GM23338 (cell line): ENCODE results near the gene ACOT11. TPM values are rescaled to one million over a fixed set of nuclear protein-coding genes. Genes with fewer than 3 reads are reported as not detected.

Experiments
- ATAC-seq: fragments of 200-7000 bp; cut with Tn5 transposase; 3 replicates; pipeline ENCODE4 v1.9.1; 2020
- DNase-seq: peaks from one replicate; pipeline ENCODE4 v3.0.0-alpha.2; 2015; ENCODE audit warnings: low spot score
- H2AFZ ChIP-seq: fragments of 200-600 bp; sonication (generic); 2 replicates; pipeline ENCODE4 v1.8.0; 2016; ENCODE audit warnings: antibody characterized with exemption, mild to moderate bottlenecking, moderate library complexity
- H3F3A ChIP-seq: fragments of 200-600 bp; sonication (generic); replicated peaks from 2 replicates; pipeline ENCODE4 v1.8.0; 2017; ENCODE audit warnings: antibody characterized with exemption, mixed run types, low read depth
- H3K27ac ChIP-seq: fragments of 200-600 bp; sonication (generic); 2 replicates; pipeline ENCODE4 v1.6.1; 2016; ENCODE audit warnings: low read depth
- H3K27me3 ChIP-seq: fragments of 200-600 bp; sonication (generic); 2 replicates; pipeline ENCODE4 v1.8.0; 2016; ENCODE audit warnings: mild to moderate bottlenecking, mixed run types, moderate library complexity; ENCODE audit not compliant: insufficient read depth
- H3K36me3 ChIP-seq: fragments of 200-600 bp; sonication (generic); 2 replicates; pipeline ENCODE4 v1.8.0; 2016; ENCODE audit warnings: mild to moderate bottlenecking; ENCODE audit not compliant: insufficient read depth
- H3K4me1 ChIP-seq: fragments of 200-600 bp; sonication (generic); 2 replicates; pipeline ENCODE4 v1.8.0; 2016; ENCODE audit warnings: mild to moderate bottlenecking, moderate library complexity; ENCODE audit not compliant: insufficient read depth
- H3K4me2 ChIP-seq: fragments of 200-600 bp; sonication (generic); 2 replicates; pipeline ENCODE4 v1.7.1; 2017; ENCODE audit warnings: mixed run types
- H3K4me3 ChIP-seq: fragments of 200-600 bp; sonication (generic); 2 replicates; pipeline ENCODE4 v1.6.1; 2016; ENCODE audit warnings: mixed run types
- H3K79me2 ChIP-seq: fragments of 200-600 bp; sonication (generic); replicated peaks from 2 replicates; pipeline ENCODE4 v1.8.0; 2017; ENCODE audit warnings: mild to moderate bottlenecking; ENCODE audit not compliant: insufficient read depth
- H3K9me2 ChIP-seq: fragments of 200-600 bp; sonication (generic); 2 replicates; pipeline ENCODE4 v1.8.0; 2017; ENCODE audit not compliant: insufficient read depth
- H4K20me1 ChIP-seq: fragments of 200-600 bp; sonication (generic); replicated peaks from 2 replicates; pipeline ENCODE4 v1.8.0; 2017; ENCODE audit warnings: mild to moderate bottlenecking; ENCODE audit not compliant: insufficient read depth
- H3K27ac Mint-ChIP-seq: 2 replicates; pipeline ENCODE4 v1.8.0; 2020; ENCODE audit warnings: inconsistent platforms, mild to moderate bottlenecking, moderate library complexity, mixed read lengths
- H3K27me3 Mint-ChIP-seq: 3 replicates; pipeline ENCODE4 v1.8.0; 2022; ENCODE audit warnings: low read depth, mild to moderate bottlenecking, moderate library complexity, mixed read lengths, inconsistent platforms; ENCODE audit not compliant: insufficient read depth, poor library complexity
- H3K36me3 Mint-ChIP-seq: 3 replicates; pipeline ENCODE4 v1.8.0; 2021; ENCODE audit warnings: low read depth, mild to moderate bottlenecking, inconsistent platforms, moderate library complexity, mixed read lengths
- H3K4me1 Mint-ChIP-seq: 3 replicates; pipeline ENCODE4 v1.8.0; 2020; ENCODE audit warnings: mild to moderate bottlenecking, inconsistent platforms, mixed read lengths
- H3K4me3 Mint-ChIP-seq: 3 replicates; pipeline ENCODE4 v1.8.0; 2021; ENCODE audit warnings: moderate library complexity, mild to moderate bottlenecking, inconsistent platforms, mixed read lengths
- H3K9me3 Mint-ChIP-seq: 3 replicates; pipeline ENCODE4 v1.8.0; 2020; ENCODE audit warnings: moderate library complexity, mild to moderate bottlenecking, inconsistent platforms, mixed read lengths
- CREB1 ChIP-seq: fragments of 250-450 bp; sonication (Bioruptor Pico); IDR thresholded peaks from 2 replicates; pipeline ENCODE4 v1.5.0; 2020; ENCODE audit warnings: low read depth, mild to moderate bottlenecking, moderate library complexity
- EZH2 ChIP-seq: fragments of 200-600 bp; sonication (generic); IDR thresholded peaks from one replicate; pipeline ENCODE4 v1.8.0; 2017; ENCODE audit warnings: antibody characterized with exemption, mild to moderate bottlenecking, low read depth; ENCODE audit not compliant: unreplicated experiment
- EZH2phosphoT487 ChIP-seq: fragments of 200-600 bp; sonication (generic); IDR thresholded peaks from one replicate; pipeline ENCODE4 v1.8.1; 2018; ENCODE audit warnings: antibody characterized with exemption; ENCODE audit not compliant: unreplicated experiment
- JUNB ChIP-seq: IDR thresholded peaks from one replicate; pipeline ENCODE4 v1.6.1; 2016; ENCODE audit warnings: antibody characterized with exemption; ENCODE audit not compliant: unreplicated experiment
- NANOG ChIP-seq: IDR thresholded peaks from 2 replicates; pipeline ENCODE4 v1.6.1; 2016; ENCODE audit warnings: antibody characterized with exemption, borderline replicate concordance
- POLR2AphosphoS5 ChIP-seq: IDR thresholded peaks from 2 replicates; pipeline ENCODE4 v1.6.1; 2016; ENCODE audit warnings: antibody characterized with exemption, low read depth
- STAT1 ChIP-seq: IDR thresholded peaks from one replicate; pipeline ENCODE4 v1.6.1; 2016; ENCODE audit warnings: antibody characterized with exemption; ENCODE audit not compliant: unreplicated experiment
- ZNF114 ChIP-seq: fragments of 250-450 bp; sonication (Bioruptor Pico); IDR thresholded peaks from 2 replicates; pipeline ENCODE4 v1.5.0; 2020; ENCODE audit warnings: mild to moderate bottlenecking, moderate library complexity
- ZNF331 ChIP-seq: fragments of 250-450 bp; sonication (Bioruptor Pico); IDR thresholded peaks from 2 replicates; pipeline ENCODE4 v1.5.0; 2020; ENCODE audit warnings: low read depth, mild to moderate bottlenecking, moderate library complexity
- polyA plus RNA-seq: library from polyadenylated mRNA; unstranded; fragments of >200 nt; fragmentation: Nextera tagmentation; extraction: Ambion mirVana; gene quantifications from 2 replicates; pipeline ENCODE4 v1.2.1, GENCODE V29; 2016
- total RNA-seq: library from RNA; depleted of rRNA; stranded (reverse); fragments of >200 nt; shearing (Covaris generic); gene quantifications from 2 replicates; pipeline ENCODE4 v1.2.3, GENCODE V29; 2014
- TF ChIP-seq, protein P1 (sequence below): IDR thresholded peaks from 2 replicates; pipeline ENCODE4 v1.6.1; 2016; ENCODE audit warnings: antibody characterized with exemption
- TF ChIP-seq, protein P2 (sequence below): IDR thresholded peaks from one replicate; pipeline ENCODE4 v1.6.1; 2018; ENCODE audit warnings: antibody characterized with exemption; ENCODE audit not compliant: unreplicated experiment
- TF ChIP-seq, protein P3 (sequence below), 2 experiments: fragments of 200-600 bp in 1 of 2; sonication (generic) in 1 of 2; conservative IDR thresholded peaks; 2 replicates each; pipeline versions ENCODE4 v1.5.1 to v1.6.1; 2016 to 2017; ENCODE audit warnings: antibody characterized with exemption in 2 of 2, low read depth in 2 of 2, mild to moderate bottlenecking in 2 of 2, moderate library complexity in 1 of 2

ACOT11 gene
- total and polyA plus RNA-seq, 2 experiments from 2014 or later, result 1.6 to 2.7 TPM

DNA sequence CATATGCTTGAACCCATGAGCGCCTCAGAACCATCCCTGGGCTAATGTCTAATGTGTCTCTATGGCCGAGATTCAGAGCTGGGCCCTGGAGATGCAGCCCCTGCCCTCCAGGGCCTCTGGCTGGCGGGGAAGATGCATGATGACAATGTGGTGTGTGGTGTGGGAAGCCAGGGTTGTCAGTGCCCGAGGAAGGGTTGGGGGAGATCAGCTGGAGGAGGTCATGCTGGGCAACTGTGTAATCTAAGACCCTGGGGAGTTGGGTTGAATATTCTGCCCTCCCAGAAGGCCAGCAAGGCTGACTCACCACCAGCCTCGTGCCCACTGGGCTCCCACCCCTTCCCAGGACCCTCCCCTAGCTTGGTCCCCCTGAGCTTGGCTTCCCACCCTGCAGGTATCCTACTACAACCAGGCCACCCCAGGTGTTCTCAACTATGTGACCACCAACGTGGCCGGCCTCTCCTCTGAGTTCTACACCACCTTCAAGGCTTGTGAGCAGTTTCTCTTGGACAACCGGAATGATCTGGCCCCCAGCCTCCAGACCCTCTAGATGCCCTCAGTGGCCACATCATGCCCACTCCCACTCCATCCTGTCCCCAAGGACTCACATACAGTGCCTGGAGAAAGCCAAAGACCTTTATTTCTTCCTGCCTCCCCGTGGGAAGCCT, 60.7 kb downstream of the ACOT11 start:
- no peaks in the 10 kb centered on the region for H4K20me1 ChIP-seq
- no peaks in the 10 kb centered on the region for H3K79me2 ChIP-seq
- peaks cover 30% of the 10 kb centered on the region for H3K4me1 Mint-ChIP-seq
- H3F3A ChIP-seq, result no peaks in the 10 kb centered on the region
- ATAC-seq, result no peak
- peaks cover 4% of the 10 kb centered on the region; the same call in 1 of the 2 replicates for H3K4me1 ChIP-seq
- peaks cover 15% of the 10 kb centered on the region for H3K27me3 Mint-ChIP-seq
- H3K27ac ChIP-seq, result no peak overlapping the region
- no peak overlapping the region for H3K4me3 Mint-ChIP-seq
- TF ChIP-seq, protein P1, sequence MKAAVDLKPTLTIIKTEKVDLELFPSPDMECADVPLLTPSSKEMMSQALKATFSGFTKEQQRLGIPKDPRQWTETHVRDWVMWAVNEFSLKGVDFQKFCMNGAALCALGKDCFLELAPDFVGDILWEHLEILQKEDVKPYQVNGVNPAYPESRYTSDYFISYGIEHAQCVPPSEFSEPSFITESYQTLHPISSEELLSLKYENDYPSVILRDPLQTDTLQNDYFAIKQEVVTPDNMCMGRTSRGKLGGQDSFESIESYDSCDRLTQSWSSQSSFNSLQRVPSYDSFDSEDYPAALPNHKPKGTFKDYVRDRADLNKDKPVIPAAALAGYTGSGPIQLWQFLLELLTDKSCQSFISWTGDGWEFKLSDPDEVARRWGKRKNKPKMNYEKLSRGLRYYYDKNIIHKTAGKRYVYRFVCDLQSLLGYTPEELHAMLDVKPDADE, result no peak
- TF ChIP-seq CREB1 (CRISPR knock-in tag), result no peak
- TF ChIP-seq ZNF114 (CRISPR knock-in tag), result no peak
- TF ChIP-seq, protein P2, sequence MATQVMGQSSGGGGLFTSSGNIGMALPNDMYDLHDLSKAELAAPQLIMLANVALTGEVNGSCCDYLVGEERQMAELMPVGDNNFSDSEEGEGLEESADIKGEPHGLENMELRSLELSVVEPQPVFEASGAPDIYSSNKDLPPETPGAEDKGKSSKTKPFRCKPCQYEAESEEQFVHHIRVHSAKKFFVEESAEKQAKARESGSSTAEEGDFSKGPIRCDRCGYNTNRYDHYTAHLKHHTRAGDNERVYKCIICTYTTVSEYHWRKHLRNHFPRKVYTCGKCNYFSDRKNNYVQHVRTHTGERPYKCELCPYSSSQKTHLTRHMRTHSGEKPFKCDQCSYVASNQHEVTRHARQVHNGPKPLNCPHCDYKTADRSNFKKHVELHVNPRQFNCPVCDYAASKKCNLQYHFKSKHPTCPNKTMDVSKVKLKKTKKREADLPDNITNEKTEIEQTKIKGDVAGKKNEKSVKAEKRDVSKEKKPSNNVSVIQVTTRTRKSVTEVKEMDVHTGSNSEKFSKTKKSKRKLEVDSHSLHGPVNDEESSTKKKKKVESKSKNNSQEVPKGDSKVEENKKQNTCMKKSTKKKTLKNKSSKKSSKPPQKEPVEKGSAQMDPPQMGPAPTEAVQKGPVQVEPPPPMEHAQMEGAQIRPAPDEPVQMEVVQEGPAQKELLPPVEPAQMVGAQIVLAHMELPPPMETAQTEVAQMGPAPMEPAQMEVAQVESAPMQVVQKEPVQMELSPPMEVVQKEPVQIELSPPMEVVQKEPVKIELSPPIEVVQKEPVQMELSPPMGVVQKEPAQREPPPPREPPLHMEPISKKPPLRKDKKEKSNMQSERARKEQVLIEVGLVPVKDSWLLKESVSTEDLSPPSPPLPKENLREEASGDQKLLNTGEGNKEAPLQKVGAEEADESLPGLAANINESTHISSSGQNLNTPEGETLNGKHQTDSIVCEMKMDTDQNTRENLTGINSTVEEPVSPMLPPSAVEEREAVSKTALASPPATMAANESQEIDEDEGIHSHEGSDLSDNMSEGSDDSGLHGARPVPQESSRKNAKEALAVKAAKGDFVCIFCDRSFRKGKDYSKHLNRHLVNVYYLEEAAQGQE, result no peak
- TF ChIP-seq ZNF331 (CRISPR knock-in tag), result no peak
- no peak for TF ChIP-seq STAT1
- TF ChIP-seq EZH2phosphoT487, result no peak
- TF ChIP-seq JUNB, result no peak
- H3K9me3 Mint-ChIP-seq, result no peaks in the 10 kb centered on the region
- H3K27ac Mint-ChIP-seq, result no peak overlapping the region
- no peaks in the 10 kb centered on the region for H3K36me3 ChIP-seq
- no peak for DNase-seq
- H3K4me2 ChIP-seq, result no peak overlapping the region
- no peak overlapping the region for H3K4me3 ChIP-seq
- H3K36me3 Mint-ChIP-seq, result no peaks in the 10 kb centered on the region
- no peaks in the 10 kb centered on the region for H3K27me3 ChIP-seq
- H3K9me2 ChIP-seq, result no peaks in the 10 kb centered on the region
- no peak overlapping the region for H2AFZ ChIP-seq

DNA sequence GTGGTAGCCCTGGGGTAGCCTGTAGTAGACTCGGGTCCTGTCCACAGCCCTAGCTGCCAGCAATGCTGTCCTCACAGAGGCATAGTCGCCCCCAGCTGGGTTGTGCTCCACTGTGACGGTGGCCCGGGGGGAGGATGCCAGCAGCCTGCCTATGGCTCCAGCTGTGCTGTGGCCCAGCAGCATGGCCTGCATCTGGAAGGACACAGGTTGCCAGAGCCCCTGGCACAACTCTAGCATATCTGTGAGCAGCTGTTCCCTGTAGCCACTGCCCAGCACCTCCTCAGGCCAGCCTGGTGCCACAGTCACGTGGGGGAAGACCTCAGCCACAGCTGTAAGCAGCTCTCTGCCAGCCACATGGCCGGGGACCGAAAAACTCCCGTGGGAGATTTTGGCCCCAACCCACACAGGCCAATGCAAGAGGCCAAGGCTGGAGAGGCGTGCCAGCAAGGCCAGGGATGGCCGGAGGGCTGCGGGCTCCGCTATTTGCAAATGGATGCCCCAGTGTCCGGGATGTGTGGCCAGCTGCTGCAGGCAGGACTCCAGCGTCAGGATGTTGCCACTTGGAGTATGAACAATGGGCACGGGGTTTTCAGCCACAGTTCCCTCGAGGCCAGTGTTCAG, 61.4 kb downstream of the ACOT11 start:
- Histone ChIP-seq H3K79me2 (no peaks in the 10 kb centered on the region), H3F3A (no peaks in the 10 kb centered on the region), H3K27me3 (no peaks in the 10 kb centered on the region), H3K36me3 (no peaks in the 10 kb centered on the region), H3K9me2 (no peaks in the 10 kb centered on the region), H3K4me3 (no peak overlapping the region), H3K4me1 (peaks cover 4% of the 10 kb centered on the region; the same call in 1 of the 2 replicates), H3K27ac (no peak overlapping the region), H2AFZ (no peak overlapping the region), H3K4me2 (no peak overlapping the region), H4K20me1 (no peaks in the 10 kb centered on the region)
- H3K4me1 Mint-ChIP-seq, result peaks cover 30% of the 10 kb centered on the region
- no peak overlapping the region for H3K27ac Mint-ChIP-seq
- peaks cover 15% of the 10 kb centered on the region for H3K27me3 Mint-ChIP-seq
- H3K9me3 Mint-ChIP-seq, result no peaks in the 10 kb centered on the region
- no peaks in the 10 kb centered on the region for H3K36me3 Mint-ChIP-seq
- ATAC-seq, result no peak
- DNase-seq, result no peak
- no peak overlapping the region for H3K4me3 Mint-ChIP-seq
- TF ChIP-seq JUNB, result no peak
- no peak for TF ChIP-seq ZNF331 (CRISPR knock-in tag)
- no peak for TF ChIP-seq NANOG
- no peak for TF ChIP-seq EZH2
- TF ChIP-seq, protein P3, sequence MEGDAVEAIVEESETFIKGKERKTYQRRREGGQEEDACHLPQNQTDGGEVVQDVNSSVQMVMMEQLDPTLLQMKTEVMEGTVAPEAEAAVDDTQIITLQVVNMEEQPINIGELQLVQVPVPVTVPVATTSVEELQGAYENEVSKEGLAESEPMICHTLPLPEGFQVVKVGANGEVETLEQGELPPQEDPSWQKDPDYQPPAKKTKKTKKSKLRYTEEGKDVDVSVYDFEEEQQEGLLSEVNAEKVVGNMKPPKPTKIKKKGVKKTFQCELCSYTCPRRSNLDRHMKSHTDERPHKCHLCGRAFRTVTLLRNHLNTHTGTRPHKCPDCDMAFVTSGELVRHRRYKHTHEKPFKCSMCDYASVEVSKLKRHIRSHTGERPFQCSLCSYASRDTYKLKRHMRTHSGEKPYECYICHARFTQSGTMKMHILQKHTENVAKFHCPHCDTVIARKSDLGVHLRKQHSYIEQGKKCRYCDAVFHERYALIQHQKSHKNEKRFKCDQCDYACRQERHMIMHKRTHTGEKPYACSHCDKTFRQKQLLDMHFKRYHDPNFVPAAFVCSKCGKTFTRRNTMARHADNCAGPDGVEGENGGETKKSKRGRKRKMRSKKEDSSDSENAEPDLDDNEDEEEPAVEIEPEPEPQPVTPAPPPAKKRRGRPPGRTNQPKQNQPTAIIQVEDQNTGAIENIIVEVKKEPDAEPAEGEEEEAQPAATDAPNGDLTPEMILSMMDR (conservative IDR thresholded peaks at IDR 0.05; ENCODE audit: low read depth in 2 of 2), result no peak
- TF ChIP-seq, protein P1, result no peak
- TF ChIP-seq POLR2AphosphoS5, result no peak
- TF ChIP-seq CREB1 (CRISPR knock-in tag), result no peak
